ENCODE results near the gene CASTOR1. TPM values are rescaled to one million over a fixed set of nuclear protein-coding genes. Genes with fewer than 3 reads are reported as not detected.
A peak's percentile ranks its signal among the peaks of the same experiment; 100 is the strongest.
"Not testable (repeated sequence)": the region's sequence is repeated elsewhere in the genome, so short reads cannot be mapped to it uniquely, and the experiment has no call there.

CASTOR1 gene
- 5.0 TPM for total RNA-seq
- long read RNA-seq, transcript CASTOR1-202 (9 exons, 1,623 nt): major isoform, 8 of 10 reads
- long read RNA-seq, partial matches to known transcripts: 0 of 10 reads
- long read RNA-seq, other reads (novel, unspliced or antisense): 1 of 10 reads

GRCh38 chr22:30289141-30289979 is at the start of gene CASTOR1:
Gene CASTOR1, minus strand, starts transcription at chr22:30289505. Its CDS starts 8 bp downstream, at chr22:30289497.
- intact Hi-C loops (cut with DNase I): loop anchor here (1.0 to 2.0 kb wide), 3 partner anchors 37 to 135 kb away; partner anchors contain the start of genes SF3A1 and TBC1D10A
- DNase-seq (ENCODE audit: low spot score): peak; percentile 99

DNA sequence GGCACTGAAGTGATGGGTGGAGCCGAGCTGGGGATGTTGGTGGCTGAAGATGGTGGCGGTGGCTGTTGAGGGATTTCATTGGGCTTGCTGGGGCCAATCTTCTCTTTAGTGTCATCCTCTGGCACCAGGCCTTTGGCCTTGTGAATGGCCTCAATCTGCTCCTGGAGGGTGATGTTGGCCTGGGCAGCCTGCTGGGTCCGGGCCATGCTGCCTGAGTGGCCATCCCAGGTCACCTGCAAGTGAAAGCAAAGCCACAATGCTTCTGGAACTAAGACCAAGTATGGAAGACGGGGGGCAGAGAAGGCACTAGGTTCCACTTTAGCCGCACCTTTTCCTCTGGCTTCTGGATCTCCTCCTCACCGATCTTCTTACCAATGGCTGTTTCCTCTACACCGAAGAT is 49.5 kb upstream of the CASTOR1 start:
- DNase-seq (ENCODE audit: low spot score): no peak
- intact Hi-C loops (cut with DNase I): no loop called here

DNA sequence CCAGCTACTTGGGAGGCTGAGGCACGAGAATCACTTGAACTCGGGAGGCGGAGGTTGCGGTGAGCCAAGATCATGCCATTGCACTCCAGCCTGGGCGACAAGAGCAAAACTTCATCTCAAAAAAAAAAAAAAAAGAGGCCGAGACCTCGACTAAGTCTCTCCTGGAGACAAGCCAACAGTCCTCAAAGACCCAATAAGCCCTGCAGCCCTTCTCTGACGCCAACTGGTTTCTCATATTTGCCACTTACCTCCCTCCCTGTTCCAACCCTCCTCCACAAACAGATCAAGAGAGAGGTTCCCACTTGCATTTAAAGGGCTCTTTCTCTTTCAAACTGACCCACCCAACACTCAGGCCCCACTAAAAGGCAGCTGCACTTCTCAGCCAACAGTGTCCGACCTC is 49.0 kb upstream of the CASTOR1 start:
- intact Hi-C loops (cut with DNase I): not testable (repeated sequence)

GRCh38 chr22:30337461-30337778 is 48.1 kb upstream of the CASTOR1 start:
- DNase-seq (ENCODE audit: low spot score): no peak
- intact Hi-C loops (cut with DNase I): no loop called here

More for the DNA sequence above, 49.0 kb upstream of the CASTOR1 start:
- not testable (repeated sequence) for DNase-seq (ENCODE audit: low spot score)

DNA sequence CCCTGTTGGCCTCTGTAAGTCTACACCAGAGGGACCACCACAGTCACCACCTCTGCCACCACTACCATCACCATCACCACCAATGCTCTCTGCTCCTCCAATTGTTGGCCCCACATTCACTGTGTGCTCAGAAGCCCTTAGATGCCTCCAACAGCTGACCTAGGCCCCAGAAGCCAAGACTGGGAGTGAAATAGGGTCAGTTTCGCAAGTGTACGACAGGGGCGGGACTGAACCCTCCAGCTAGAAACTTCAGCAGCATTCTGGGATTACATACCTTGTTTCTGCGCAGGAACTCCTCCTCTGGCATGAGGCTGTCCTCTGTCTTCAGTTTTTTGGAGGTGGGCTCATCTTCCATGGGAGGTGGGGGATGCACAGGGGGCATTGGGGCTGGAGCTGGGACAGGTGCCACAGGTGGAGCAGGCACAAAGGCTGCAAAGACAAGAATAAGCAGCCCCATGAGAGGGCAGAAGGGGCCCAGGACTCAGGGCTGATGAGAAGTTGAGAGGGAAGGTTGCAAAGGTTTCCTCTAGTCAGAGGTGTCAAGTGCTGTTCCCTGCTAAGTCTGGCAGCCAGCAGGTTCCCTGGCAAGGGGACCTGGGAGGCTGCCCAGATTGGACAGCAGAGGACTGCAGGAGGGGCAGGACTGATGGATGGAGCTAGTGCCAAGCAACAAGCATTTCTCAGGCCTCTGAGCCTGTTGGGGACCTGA is 47.6 kb upstream of the CASTOR1 start:
- intact Hi-C loops (cut with DNase I): no loop called here
- DNase-seq (ENCODE audit: low spot score): peak; percentile 85

DNA sequence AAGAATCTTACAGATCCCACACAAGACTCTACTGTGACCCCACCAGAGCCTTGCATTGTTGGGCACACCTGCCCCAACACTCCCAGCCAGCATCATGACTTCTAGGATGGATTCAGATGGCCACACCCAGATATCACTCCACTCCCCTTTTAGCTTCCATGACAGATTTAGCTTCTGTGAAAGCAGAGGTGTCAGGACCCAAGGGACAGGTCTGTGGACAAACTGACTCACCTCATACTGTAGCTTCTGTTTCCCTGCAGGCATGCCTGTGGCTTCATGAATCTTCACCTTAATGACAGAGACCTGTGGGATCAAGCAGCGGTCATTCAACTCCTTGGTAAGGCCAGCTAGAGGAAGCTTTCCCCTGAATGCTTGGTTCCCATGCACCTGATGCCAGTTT is 45.9 kb upstream of the CASTOR1 start:
- DNase-seq (ENCODE audit: low spot score): no peak
- intact Hi-C loops (cut with DNase I): no loop called here

DNA sequence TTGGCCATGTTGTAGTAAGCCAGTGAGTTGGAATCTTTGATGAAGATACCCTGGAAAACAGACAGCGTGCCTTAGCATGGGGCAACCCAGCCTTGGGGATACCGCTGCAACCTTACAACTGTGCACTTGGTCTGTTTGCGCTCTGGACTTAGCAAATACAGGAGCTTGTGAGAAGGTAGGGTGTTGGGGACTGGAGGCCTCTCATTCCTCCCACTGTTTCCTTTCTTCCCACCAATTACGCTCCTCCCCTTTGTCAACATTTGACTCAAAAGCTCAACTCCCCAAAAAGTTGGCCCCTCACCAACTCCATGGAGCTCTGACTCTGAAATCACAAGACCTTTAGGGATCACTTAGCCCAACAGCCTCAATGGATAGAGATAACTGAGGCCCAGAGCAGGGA is 45.3 kb upstream of the CASTOR1 start:
- DNase-seq (ENCODE audit: low spot score): no peak
- intact Hi-C loops (cut with DNase I): no loop called here

DNA sequence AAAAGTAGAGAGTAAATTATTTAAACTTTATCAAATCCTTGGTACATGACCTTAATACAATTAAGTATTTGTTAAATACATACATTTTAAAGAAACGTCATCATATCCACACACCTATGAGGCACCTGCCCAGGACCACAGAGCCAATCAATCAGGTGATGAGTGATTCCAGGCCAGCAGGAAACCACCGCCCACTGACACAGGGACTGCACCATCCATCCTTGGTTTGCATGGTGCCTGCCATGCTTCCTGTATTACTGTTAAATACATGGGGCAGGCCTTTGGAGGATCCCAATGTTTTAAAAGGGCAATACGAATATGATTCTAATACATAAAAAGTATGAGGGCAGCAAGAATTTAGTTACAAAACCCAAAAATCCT is 44.4 kb upstream of the CASTOR1 start:
- no peak for DNase-seq (ENCODE audit: low spot score)
- intact Hi-C loops (cut with DNase I): no loop called here

GRCh38 chr22:30332994-30333706 is 43.8 kb upstream of the CASTOR1 start:
- DNase-seq (ENCODE audit: low spot score): no peak
- intact Hi-C loops (cut with DNase I): no loop called here

DNA sequence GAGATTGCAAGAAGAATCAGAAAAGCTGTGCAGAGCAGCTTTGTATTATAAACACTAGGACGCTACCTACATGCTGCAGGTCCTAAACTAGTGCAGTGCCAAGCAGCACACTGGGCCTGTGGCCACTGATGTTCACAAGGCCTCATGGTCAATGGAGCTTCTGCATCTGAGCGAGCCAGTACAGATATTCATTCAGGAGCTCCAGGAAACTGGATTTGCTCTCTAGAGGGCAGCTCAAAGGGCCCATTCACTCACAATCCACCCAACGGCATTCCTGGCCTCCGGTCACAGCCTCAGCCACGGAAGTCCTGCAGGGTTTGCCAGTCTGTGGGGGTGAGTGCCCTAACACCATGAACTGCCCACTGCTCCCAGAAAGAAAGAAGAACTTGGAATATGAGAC is 43.2 kb upstream of the CASTOR1 start:
- intact Hi-C loops (cut with DNase I): no loop called here
- DNase-seq (ENCODE audit: low spot score): no peak

DNA sequence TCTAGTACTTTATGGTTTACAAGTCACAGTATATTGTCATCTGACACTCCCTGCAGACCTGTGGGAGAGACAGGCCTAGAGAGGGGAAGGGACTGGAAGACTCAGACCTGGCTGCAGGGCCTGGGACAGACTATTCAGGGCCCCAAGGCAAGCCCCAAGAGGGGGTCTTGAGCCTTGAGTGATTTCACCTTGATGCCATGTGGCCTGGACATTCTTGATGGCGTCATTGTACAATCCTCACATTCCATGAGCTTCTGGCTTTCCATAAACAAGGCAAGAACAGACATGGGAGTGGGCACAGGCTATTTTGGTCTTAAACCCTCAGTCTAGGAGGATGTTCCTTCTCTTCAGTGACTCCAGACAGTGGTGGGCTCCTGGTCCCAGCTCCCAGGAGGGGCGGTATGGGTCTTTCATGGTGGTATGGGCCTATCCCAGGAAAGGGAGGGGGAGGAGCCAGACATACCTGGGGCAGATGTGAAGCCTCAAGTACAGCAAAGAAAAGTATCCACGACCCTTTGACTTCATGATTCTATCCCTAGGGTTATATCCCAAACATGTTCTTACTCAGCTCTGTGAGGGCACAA is 39.3 kb upstream of the CASTOR1 start:
- no peak for DNase-seq (ENCODE audit: low spot score)
- intact Hi-C loops (cut with DNase I): loop anchor here (5.0 kb wide), 1 partner anchor 59 kb away; the partner anchor contains the start of gene RNF215

GRCh38 chr22:30327864-30328345 is 38.6 kb upstream of the CASTOR1 start:
- intact Hi-C loops (cut with DNase I): loop anchor here (2.0 to 5.0 kb wide), 2 partner anchors 39 to 59 kb away; partner anchors contain the start of genes CASTOR1 and RNF215
- DNase-seq (ENCODE audit: low spot score): no peak

- intact Hi-C loops (cut with DNase I): loop anchor here (2.0 to 5.0 kb wide), 2 partner anchors 38 to 60 kb away; partner anchors contain the start of genes CASTOR1 and RNF215
- peak; percentile 95 for DNase-seq (ENCODE audit: low spot score)
These were observed 37.5 kb upstream of the CASTOR1 start, which contains the start of gene TBC1D10A for GRCh38 chr22:30326706-30327362. Gene TBC1D10A, minus strand, starts transcription at chr22:30326941. Its CDS starts 60 bp downstream, at chr22:30326881.

DNA sequence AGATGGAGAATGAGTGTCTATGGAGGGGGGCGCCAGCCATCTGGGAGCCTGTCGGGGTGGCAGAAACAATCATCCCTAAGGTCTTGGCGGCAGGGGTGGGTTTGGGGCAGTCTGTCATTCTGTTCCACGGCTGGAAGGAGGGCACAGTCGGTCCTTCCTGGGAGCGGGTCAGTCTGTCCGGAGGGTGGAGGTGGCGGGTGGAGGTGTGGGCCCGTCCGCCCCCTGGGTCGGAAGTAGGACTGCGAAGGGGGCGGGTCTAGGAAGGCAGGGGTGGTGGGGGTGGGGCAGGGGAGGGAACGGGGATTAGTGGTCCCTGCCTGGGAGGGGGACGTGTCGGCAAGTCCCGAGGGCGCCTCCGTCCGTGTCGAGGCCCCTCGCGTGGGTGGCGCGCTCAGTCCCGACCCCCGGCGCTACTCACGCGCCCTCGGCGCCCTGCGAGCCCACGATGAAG is 37.0 kb upstream of the CASTOR1 start:
- intact Hi-C loops (cut with DNase I): loop anchor here (2.0 to 5.0 kb wide), 2 partner anchors 37 to 61 kb away; partner anchors contain the start of genes CASTOR1 and RNF215
- DNase-seq (ENCODE audit: low spot score): no peak

GRCh38 chr22:30325724-30326254 is 36.5 kb upstream of the CASTOR1 start:
- DNase-seq (ENCODE audit: low spot score): no peak
- intact Hi-C loops (cut with DNase I): loop anchor here (2.0 to 5.0 kb wide), 2 partner anchors 37 to 62 kb away; partner anchors contain the start of genes CASTOR1 and RNF215

GRCh38 chr22:30325065-30325720 is 35.9 kb upstream of the CASTOR1 start:
- DNase-seq (ENCODE audit: low spot score): no peak
- intact Hi-C loops (cut with DNase I): loop anchor here (5.0 kb wide), 1 partner anchor 62 kb away; the partner anchor contains the start of gene RNF215

- no peak for DNase-seq (ENCODE audit: low spot score)
- intact Hi-C loops (cut with DNase I): no loop called here
These were observed 34.9 kb upstream of the CASTOR1 start for GRCh38 chr22:30324014-30324730.
